Mammary microvascular endothelial cell (primary cell): ENCODE measurements around the gene LRRTM2. TPM values are rescaled to one million over a fixed set of nuclear protein-coding genes. Genes with fewer than 3 reads are reported as not detected.

ENCODE experiments used
- total RNA-seq: library from RNA; depleted of rRNA; stranded (reverse); fragments of >200 nt; gene quantifications from 2 replicates; pipeline ENCODE4 v1.2.3, GENCODE V29; 2015

Gene LRRTM2
- 0.44 and 0.47 TPM in 2 replicates for total RNA-seq

DNA sequence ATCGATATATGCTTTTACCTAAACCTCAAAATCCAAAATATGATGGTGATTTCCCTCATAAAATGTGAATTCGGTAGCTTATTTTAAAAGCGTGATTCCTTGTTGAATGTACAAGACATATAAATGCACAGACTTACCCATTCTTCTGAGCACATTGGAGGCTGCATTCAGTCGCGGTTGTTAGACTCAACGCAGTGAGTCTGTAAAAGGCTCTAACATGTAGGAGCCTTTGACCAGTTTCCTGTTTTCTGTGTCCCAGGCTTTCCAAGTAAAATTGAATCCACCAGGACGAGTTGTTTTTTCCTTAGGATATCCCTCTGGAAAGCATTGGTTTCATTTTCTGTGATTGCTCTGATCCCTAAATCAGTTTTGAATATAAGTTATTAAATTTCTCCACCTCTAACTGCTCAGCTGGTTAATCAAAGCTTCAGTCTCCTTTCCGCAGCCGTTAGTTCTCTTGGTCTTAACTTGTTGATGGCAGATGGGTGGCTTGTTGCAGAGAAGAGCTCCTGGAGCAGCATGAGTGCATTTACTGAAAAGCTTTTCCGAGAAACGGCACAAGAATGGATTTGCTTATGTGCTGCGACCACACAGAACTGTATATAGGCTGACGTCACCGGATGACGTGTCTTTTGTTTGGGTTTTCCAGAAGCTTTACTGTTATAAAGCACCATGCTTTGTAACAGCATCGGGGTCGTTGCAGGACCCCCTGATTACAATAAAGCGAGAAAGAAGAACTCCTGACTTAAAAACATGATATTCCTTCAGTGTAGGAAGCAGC is at the start of gene LRRTM2:
LRRTM2 (minus strand) TSS at position 565 of the 781 bp plus-strand sequence; CDS start at position 141, 424 bp downstream.

Other genes with a start within 250 kb of the LRRTM2 start
- 438 TPM in 2 replicates for gene CTNNA1, start 121.9 kb downstream of the LRRTM2 start, total RNA-seq